Right lobe of liver (tissue), 4 donors: Measurements from ENCODE around the gene CDC42BPG.

Experiments used
- POLR2A ChIP-seq: fragments of 450-650 bp; IDR thresholded peaks from one replicate; pipeline ENCODE4 v1.6.1; 2017; ENCODE audit warnings: antibody characterized with exemption, mild to moderate bottlenecking
- TF ChIP-seq, protein P1 (sequence below), 4 donors: fragments of 200-600 bp in 3 of 4; fragments of 450-650 bp in 1 of 4; IDR thresholded peaks; one replicate each; pipeline versions ENCODE4 v1.5.1 to v1.8.0; 2016 to 2022; ENCODE audit warnings: antibody characterized with exemption in 4 of 4, mild to moderate bottlenecking in 2 of 4
- donor health status: DM: no; HTN: no; CAD: no.
- donor health status: DM: no; HTN: no; CAD: no.
- donor health status: DM: no; HTN: yes; CAD: no.

DNA sequence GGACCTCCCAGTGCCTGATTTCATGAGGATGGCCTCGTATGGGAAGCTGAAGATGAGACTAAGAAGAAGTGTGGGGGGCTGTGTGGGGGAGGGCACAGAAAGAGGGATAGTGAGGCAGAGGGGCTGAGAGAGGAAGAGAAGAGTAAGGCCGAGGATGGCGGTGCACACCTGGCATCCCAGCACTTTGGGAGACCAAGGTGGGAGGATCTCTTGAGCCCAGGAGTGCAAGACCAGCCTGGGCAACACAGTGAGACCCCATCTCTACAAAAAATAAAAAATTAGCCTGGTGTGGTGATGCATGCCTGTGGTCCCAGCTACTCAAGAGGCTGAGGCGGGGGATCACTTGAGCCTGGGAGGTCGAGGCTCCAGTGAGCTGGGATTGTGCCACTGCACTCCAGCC, 47.4 kb upstream of the CDC42BPG start:
- no peak for TF ChIP-seq POLR2A
- TF ChIP-seq, protein P1, sequence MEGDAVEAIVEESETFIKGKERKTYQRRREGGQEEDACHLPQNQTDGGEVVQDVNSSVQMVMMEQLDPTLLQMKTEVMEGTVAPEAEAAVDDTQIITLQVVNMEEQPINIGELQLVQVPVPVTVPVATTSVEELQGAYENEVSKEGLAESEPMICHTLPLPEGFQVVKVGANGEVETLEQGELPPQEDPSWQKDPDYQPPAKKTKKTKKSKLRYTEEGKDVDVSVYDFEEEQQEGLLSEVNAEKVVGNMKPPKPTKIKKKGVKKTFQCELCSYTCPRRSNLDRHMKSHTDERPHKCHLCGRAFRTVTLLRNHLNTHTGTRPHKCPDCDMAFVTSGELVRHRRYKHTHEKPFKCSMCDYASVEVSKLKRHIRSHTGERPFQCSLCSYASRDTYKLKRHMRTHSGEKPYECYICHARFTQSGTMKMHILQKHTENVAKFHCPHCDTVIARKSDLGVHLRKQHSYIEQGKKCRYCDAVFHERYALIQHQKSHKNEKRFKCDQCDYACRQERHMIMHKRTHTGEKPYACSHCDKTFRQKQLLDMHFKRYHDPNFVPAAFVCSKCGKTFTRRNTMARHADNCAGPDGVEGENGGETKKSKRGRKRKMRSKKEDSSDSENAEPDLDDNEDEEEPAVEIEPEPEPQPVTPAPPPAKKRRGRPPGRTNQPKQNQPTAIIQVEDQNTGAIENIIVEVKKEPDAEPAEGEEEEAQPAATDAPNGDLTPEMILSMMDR (IDR thresholded peaks at IDR 0.05): no peak
